GM19397 (cell line): ENCODE results near the gene KLK2.
"Not testable (repeated sequence)": the region's sequence is repeated elsewhere in the genome, so short reads cannot be mapped to it uniquely, and the experiment has no call there.

ENCODE experiments used
- ATAC-seq: cut with Tn5 transposase; IDR thresholded peaks from one replicate; pipeline ENCODE4 v1.9.1; 2021; ENCODE audit warnings: mild to moderate bottlenecking, moderate library complexity; ENCODE audit not compliant: unreplicated experiment

The KLK2 gene

DNA sequence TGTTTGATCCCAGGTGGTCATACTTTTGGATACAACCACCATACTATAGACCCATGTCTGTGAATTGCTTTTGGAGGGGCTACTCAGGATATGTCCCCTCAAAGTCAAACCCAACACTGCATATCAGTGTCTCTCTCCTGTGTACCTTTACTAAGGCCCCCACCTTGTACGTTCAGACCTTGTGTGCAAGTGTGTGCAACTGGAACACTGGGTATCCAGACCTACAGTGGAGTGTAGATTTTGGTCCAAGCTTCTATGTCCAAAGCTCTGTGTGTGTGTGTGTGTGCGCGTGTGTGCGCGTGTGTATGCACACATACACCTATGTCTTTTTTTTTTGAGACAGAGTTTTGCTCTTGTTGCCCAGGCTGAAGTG, 18.0 kb downstream of the KLK2 start:
- ATAC-seq = no peak

DNA sequence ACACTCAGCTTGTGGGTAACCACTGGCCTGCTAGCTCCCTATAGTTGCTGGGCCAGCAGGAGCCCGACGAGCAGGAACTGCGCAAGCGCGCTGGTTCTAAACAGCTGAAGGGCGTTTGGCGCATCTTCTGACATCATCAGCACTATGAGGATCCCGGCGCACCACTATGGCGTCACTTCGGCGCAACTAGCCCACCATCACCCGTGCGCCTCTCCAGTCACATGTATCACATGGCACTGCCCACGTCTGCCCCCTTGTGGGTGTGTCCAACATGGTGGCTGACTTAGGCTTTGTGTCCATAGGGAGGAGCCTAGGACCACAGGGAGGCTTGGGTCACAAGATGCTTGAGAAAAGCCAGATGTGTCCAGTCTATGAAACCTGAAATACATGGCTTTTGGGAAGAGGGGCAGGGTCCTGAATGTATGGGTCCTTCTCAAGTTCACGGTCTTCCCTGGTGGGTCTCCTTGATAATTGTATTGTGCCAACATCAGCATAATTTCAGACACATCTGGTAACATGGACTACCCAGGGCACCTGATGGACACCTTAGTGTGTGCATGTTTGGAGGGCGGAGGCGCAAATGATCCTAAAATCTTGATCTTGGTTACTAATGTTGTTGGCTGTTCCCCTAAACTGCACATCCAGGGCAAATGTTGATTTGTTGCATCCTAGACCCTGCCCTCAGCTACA, 20.0 kb downstream of the KLK2 start:
- no peak for ATAC-seq

DNA sequence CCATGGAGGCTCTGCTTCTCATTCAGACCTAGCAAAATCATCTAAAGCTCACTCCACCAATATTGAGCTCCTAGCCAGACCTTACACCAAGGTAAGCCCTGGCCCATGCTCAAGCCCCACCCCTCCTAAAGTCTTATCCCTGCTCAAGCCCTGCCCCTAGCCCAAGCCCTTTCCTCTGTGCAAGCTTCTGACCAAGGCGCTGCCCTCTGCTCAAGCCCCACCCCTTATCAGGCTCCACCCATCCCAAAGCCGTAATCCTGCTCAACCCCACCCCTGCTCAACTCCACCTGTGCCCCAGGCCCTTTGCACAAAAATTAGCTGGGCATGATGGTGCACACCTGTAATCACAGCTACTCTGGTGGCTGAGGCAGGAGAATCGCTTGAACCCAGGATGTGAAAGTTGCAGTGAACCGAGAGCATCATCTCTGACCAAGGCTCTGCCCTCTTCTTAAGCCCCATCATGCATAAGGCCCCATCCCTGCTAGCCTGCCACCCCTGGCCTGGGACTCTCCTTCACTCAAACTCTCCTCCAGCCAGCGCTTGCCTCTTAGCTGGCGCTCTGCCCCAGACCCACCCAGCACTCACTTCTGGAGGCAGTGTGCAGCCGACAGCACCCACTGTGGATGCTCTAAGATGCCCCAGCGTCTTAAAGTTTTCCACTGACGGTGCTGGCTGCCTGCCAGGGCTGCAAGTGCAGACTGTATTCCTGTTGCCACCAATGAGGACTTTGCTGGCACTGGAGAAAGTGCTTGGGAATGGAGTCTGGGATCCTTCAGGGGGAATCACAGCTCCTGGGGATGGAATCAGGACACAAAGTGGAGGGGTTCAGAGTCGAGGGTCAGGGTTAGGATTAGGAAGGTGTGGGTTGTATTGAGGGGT, 21.5 kb downstream of the KLK2 start:
- ATAC-seq = no peak

DNA sequence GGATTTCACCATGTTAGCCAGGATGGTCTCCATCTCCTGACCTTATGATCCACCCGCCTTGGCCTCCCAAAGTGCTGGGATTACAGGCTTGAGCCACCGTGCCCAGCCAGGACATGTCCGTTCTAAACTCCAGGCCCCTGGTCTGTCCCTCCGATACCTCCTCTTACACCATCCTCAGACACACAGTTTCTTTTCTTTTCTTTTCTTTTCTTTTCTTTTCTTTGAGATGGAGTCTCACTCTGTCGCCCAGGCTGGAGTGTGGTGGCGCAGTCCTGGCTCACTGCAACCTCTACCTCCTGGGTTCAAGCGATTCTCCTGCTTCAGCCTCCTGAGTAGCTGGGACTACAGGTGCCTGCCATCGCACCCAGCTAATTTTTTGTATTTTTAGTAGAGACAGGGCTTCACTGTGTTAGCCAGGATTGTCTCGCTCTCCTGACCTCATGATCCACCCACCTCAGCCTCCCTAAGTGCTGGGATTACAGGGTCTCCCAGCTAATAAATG, 22.9 kb downstream of the KLK2 start:
- not testable (repeated sequence) for ATAC-seq

DNA sequence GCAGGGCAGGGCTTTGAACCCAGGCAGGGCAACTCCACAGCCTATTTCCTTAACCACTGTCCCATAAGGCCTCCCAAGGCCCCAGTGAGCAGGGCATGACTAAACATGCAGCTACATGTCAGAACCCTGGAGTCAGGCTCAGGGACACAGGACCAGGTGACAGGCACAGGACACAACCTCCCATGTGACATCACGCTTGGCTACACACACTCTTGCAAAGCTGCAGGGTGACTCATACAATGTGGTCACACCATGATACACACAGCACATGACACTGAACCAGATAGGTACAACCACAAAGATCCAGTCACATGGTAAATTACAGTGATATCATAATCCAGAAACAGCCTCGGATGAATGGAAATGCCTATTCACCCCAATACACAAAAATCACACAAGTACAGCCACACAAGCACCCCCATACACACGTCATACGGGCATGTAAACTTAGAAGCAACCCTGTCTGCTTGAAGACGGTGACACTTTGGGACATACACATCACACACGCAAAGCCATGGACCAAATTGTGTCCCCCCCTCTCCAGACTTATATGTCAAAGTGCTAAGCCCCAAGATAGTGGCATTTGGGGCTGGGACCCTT, 23.5 kb downstream of the KLK2 start:
- ATAC-seq = peak; percentile 86

DNA sequence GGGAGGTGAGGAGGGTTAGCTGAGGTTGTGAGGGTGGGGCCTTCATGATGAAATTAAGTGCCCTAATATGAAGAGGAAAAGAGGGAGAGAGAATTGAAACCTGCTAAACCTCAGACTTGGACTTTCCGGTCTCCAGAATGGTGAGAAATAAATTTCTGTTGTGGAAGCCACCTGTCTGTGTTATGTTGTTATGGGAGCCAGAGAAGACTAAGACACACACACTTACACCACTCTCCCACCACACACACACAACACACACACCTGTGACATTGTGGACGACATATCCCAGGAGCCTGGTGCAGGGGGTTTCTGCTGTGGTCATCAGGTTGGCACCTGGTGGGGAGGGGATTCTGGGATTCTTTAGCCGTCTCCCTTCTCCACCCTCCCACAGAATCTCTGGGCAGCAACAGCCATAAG, 24.0 kb downstream of the KLK2 start:
- ATAC-seq = peak; percentile 21

DNA sequence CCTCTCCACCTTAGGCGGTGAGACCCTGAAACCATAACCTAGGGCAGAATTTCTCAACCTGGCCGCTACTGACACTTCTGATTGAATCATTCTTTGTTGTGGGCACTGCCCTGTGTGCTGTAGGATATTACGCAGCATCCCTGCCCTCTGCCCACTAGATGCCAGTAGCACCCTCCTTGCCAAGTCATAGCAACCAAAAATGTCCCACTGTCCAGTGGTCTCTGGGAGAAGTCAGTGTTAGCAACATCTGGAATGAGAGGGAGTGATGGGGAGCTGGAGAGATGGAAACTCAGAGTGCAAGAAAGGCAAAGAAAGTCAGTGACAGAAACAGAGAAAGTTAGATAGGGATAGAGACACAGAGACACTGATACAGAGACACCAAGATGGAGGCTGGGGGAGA, 24.4 kb downstream of the KLK2 start:
- ATAC-seq = peak; percentile 4

DNA sequence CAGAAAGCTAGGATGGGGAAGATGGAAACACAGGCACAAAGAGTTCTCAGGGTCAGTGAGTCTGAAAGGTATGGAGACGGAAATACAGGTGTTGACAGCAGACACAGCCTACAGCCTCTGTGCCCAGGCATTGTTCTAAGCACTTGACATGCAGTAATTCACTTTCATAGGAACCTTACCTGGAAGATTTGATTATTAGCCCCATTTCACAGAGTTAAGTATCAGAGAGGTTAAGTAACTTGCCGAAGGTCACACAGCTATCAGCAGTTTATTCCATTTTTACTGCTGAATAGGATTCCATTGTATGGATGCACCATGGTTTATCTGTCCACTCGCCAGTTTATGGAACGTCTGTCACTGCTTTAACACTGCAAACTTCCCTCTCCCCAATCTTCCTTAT, 24.8 kb downstream of the KLK2 start:
- no peak for ATAC-seq

DNA sequence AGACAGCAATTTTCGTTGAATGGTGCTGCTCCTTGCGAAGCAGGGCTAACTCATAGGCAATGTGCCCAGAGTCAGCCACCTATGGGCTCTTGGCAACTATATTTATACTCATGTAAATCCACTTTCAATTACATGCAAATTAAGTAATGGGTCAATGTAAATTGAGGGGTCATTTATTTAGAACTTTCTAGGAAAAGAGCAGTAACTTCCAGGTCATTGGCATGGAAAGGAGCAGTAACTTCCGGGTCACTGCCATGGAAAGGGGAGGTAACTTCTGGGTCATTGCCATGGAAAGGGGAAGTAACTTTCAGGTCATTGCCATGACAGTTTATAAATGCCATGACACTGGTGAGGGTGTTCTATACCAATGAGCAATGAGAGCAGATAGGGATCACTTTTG, 26.3 kb downstream of the KLK2 start:
- ATAC-seq = no peak

DNA sequence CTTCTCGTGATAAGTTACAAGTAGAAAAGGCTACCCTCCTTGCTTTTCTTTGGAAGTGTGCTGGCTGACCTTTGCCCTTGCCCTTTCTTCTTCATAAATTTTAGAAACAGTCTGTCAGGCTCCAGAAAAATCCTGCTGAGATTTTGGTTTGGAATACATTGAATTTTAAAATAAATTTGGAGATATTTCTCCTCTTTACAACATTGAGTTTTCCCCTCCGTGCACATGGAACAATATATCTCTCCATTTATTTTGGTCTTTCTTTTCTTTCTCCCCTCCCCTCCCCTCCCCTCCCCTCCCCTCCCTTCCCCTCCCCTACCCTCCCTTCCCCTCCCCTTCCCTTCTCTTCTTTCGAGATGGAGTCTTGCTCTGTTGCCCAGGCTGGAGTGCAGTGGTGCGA, 29.4 kb downstream of the KLK2 start:
- ATAC-seq = no peak

DNA sequence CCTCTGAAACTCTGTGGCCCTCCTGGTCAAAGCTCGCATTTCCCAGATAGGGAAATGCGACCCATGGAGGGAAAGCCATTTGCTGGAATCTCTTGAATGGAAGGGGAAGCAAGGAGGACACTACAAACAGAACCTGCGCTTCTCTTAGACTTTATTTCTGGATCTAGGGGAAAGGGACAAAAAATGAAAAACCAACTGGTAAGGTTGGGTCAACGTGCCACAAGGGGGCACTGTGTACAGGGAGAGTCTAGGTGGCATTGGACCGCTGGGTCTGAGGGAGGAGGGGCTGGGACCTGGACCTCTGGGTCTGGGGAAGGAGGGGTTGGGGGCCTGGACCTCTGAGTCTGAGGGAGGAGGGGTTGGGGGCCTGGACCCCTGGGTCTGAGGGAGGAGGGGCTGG, 33.0 kb downstream of the KLK2 start:
- ATAC-seq = no peak

DNA sequence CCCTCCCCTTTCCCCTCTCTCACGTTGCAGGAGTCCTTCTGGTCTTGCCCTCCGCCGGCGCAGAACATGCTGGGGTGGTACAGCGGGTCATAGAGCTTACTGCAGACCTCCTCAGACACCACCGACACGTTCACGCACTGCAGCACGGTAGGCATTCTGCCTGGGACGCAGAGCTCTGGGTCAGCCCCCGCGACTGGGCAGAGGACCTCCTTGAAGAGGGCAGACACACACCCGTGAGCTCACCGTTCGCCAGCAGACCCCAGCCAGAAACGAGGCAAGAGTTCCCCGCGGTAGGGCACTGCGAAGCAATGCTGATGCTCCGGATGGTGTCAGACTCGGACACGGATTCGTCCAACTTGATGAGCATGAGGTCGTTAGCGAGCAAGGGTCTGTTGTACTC, 35.1 kb downstream of the KLK2 start:
- no peak for ATAC-seq

DNA sequence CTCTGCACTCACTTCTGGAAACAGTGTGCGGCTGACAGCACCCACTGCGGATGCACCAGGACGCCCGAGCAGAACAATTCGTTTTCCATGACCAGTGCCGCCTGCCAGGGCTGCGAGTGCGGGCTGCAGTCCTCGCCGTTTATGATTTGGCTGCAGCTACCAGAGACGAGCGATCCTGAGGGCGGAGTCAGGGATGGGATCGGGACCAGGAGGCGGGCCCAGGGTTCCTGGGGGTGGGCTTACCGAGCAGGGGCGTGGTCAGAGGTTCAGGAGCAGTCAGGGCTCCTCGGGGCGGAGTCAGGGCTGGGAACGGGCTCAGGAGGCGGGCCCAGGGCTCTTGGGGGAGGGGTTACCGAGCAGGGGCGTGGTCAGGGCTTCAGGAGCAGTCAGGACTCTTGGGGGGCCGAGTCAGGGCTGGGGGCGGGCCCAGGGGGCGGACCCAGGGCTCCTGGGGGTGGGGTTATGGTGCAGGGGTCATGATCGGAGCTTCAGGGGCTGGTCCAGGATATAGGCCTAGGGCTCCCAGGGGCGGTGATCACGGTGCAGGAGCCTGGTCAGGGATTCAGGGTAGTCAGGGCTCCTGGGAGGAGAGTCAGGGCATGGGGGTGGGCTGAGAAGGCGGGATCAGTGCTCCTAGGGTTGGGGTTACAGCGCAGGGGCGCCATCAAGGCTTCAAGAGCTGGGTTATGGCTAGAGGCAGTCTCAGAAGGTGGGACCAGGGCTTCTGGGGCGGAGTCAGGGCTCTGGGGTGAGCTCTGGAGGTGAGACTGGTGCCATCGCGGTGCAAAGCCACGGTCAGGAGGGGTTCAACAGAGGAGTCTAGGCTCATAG, 36.2 kb downstream of the KLK2 start:
- ATAC-seq = no peak

DNA sequence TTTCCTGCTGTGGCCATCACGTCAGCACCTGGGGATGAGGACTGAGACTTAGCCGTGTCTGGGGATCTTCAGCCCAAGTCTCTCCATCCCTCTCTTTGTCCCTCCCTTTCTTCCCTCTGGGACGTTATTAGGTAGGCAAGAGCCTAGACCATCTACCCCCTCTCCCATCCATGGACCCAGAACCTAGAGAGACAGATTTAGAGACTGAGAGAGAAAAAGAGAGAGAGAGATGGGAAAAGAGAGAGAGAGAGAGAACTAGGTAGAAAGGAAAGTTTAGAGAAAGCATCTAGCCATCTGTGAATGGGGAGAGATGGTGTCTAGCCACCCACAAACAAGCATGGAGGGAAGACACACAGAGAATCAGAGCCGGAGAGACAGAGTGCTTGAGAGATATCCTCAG, 37.5 kb downstream of the KLK2 start:
- ATAC-seq = no peak

DNA sequence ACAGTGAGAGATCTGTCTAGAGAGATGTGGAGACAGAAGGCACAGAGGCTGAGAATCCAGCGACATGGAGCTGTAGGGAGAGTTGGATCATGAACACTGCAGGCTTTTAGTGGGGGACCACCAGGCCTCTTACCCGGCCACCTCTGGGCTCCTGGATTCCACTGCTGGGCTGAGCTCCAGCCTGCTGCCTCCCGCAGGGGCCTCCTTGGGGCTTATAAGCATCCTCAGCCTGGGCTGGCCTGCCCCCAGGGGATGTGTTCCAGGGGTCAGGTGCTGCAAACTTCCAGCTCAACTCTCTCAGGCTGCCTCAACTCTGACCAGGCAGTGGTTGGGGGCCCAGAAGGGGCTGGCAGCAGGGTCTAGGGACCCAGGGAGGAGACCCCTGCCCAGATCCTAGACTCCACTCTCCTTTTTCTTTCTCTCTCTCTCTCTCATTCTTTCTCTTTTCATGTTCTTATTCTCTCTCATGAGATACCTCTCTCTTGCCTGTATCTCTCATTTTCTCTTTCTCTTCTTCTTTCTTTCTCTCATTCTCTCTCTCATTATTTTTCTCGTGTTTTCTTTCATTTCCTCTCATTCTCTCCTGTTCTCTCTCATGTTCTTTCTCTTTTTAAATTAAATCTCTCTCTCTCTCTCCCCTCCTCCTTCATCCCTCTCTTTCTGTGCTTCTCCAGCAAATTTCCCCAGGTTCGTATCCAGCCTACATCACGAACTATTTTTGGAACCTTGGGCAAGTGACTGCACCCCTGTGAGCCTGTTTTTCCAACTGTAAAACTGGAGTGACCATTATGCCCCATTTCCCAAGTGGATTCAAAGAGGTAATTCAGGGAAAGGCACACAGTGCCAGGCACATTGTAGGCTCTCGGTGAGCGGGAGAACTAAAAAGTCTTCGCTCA, 38.2 kb downstream of the KLK2 start, which contains the start of gene KLK4:
Gene KLK4, minus strand, starts transcription at position 190 of the 896 bp plus-strand sequence. CDS start 657 bp downstream, outside the sequence.
- no peak for ATAC-seq

DNA sequence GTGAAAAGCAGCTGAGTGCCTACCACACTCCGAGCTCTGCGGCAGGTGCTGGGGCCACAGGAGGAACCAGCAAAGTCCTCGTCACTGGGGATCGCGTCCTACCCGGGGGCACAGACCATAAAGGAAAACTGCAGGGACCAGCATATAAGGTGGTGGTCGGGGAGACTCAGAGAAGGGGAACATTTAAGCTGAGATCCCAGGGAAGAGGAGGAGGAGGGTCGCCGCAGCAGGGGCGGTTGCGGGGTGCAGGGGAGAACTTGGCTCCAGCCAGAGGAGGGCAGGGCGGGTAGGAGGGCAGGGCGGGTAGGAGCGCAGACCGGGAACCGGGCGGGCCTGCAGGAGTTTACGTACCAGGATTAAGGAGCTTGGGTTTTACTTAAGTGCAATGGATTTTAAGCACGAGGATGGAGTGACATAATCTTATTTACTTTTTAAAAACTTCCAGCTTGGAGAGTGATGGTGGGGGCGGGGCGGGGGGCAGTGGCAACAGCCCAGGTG, 38.9 kb downstream of the KLK2 start:
- no peak for ATAC-seq

DNA sequence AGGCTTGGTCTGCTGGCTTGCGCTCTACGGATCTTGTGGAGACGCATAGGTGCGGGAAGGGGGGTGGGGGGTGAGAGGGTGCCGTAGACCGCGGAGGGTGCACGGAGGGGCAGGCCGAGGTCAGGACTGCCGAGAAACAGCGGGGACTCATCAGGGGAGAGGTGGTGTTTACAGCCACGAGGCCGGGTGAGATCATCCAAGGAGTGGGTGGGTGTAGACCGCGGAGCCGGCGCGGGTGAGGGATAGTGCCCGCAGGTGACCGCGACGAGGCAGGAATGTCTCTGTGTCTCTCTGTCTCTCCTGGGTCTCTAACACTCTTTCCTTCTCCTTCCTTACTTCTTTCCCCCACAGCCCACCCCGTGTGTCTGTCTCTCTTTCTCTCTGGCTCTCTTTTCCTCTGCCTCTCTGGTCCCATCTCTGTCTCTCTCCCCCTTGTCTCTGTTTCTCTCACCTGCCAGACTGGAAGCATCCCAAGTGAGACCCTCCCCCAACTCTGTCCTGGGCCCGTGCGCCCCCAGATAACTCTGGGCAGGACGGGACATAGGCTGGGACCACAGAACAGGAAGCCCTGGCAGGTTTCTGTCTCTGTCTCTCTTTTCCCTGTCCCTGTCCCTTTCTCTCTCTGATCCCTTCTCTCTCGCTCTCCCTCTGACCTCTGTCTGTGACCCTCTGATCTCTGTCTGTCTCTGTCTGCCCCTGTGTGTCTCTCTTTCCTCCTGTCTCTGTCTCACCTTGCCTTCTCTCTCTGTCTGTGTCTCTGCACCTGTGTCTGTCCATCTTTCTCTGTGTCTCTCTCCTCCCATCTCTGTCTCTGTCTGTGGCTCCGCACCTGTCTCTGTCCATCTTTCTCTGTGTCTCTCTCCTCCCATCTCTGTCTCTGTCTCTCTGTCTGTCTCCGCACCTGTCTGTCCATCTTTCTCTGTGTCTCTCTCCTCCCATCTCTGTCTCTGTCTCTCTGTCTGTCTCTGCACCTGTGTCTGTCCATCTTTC, 39.8 kb downstream of the KLK2 start:
- ATAC-seq = no peak

DNA sequence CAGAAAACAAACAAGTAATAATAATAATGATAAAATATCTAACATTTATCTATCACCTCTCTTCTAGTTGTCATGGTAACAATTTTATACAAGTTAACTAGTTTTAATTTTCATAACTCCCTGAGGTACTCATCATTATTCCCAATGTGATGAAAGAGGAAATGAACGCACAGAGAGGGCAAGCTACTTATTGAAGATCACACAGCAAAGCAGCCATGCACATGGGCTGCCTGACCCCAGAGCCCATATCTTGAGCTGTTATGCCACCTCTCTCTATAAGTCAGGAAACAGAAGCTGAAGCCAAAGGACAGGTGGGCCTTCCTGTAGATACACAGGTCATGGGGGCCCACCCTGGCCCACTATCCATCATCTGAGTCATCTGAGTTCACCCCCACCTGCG, 42.8 kb downstream of the KLK2 start:
- no peak for ATAC-seq
